ENCODE data around the gene UBE2L6.

Gene UBE2L6

DNA sequence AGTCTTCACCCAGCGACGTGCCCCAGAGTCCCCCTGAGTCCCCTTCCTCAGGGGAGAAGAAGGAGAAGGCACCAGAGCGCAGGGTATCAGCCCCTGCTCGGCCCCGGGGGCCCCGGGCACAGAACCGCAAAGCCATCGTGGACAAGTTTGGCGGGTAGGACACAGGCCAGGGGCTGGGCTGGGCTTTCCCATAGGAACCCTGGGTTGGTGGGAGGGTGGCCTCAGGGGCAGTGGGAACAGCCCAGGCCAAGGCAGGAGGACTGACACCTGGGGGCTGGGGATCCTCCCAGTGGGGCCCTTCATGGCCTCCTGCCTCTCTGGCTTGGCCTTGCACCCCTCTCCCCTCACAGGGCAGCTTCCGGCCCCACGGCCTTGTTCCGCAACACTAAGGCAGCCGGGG lies 21.6 kb downstream of the UBE2L6 start:
- no peak for TF ChIP-seq CTCF (IDR thresholded peaks at IDR 0.05; ENCODE audit: low read depth, low read length)
- no peak for TF ChIP-seq POLR2A (IDR thresholded peaks at IDR 0.05; ENCODE audit: extremely low read depth, insufficient read length)
- no peak for TF ChIP-seq MYC (IDR thresholded peaks at IDR 0.05; ENCODE audit: low read depth, low read length)
- TF ChIP-seq MAX (IDR thresholded peaks at IDR 0.05; ENCODE audit: low read depth, low read length) = no peak

DNA sequence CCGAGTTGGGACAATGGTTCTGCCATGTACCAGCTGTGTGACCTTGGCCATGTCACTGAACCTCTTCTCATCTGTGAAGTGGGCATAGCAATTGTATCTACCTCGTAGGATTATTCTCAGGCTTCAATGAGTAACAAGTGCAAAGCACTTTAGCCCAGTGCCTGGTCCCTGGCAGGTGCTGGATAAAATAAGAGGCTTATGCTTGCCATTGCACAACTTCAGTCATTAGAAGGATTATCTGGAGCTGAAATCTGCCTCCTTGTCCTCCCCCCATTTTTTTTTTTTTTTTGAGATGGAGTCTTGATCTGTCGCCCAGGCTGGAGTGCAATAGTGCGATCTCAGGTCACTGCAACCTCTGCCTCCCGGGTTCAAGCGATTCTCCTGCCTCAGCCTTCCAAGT lies 22.9 kb downstream of the UBE2L6 start:
- H3K4me3 ChIP-seq (ENCODE audit: low read depth, low read length) = no peak overlapping the region
- DNase-seq (ENCODE audit: low read depth) = no peak
- TF ChIP-seq POLR2A (IDR thresholded peaks at IDR 0.05; ENCODE audit: extremely low read depth, insufficient read length) = no peak
- no peak for TF ChIP-seq MAX (IDR thresholded peaks at IDR 0.05; ENCODE audit: low read depth, low read length)
- no peak for TF ChIP-seq CTCF (IDR thresholded peaks at IDR 0.05; ENCODE audit: low read depth, low read length)

More for the DNA sequence above, 21.6 kb downstream of the UBE2L6 start:
- no peak for DNase-seq (ENCODE audit: low read depth)
- no peak overlapping the region for H3K4me3 ChIP-seq (ENCODE audit: low read depth, low read length)

DNA sequence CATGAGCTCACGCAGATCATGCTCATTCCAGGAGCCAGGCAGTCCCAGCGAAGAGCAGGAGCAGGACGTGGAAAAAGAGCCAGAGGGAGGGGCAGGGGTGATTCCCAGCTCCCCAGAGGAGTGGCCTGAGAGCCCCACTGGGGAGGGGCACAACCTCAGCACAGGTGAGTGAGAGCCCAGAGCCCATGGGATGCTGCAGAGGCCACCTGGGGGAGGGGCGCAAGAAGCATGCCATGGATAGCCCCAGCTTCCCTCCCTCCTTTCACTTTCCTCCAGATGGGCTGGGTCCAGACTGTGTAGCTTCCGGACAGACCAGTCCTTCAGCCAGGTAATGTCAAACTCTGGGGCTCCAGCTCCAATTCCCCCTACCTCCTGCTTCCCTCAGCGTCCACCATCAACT lies 23.9 kb downstream of the UBE2L6 start:
- TF ChIP-seq CTCF (IDR thresholded peaks at IDR 0.05; ENCODE audit: low read depth, low read length) = no peak
- no peak overlapping the region for H3K4me3 ChIP-seq (ENCODE audit: low read depth, low read length)
- no peak for DNase-seq (ENCODE audit: low read depth)

GRCh38 chr11:57542582-57542981 lies 24.9 kb downstream of the UBE2L6 start:
- no peak for TF ChIP-seq MYC (IDR thresholded peaks at IDR 0.05; ENCODE audit: low read depth, low read length)
- TF ChIP-seq POLR2A (IDR thresholded peaks at IDR 0.05; ENCODE audit: extremely low read depth, insufficient read length) = no peak
- no peak for TF ChIP-seq CTCF (IDR thresholded peaks at IDR 0.05; ENCODE audit: low read depth, low read length)
- no peak for TF ChIP-seq MAX (IDR thresholded peaks at IDR 0.05; ENCODE audit: low read depth, low read length)
- H3K4me3 ChIP-seq (ENCODE audit: low read depth, low read length) = no peak overlapping the region
- no peak for DNase-seq (ENCODE audit: low read depth)

GRCh38 chr11:57541169-57541568 lies 26.3 kb downstream of the UBE2L6 start:
- no peak for TF ChIP-seq MYC (IDR thresholded peaks at IDR 0.05; ENCODE audit: low read depth, low read length)
- no peak for TF ChIP-seq POLR2A (IDR thresholded peaks at IDR 0.05; ENCODE audit: extremely low read depth, insufficient read length)
- TF ChIP-seq CTCF (IDR thresholded peaks at IDR 0.05; ENCODE audit: low read depth, low read length) = no peak
- no peak for TF ChIP-seq MAX (IDR thresholded peaks at IDR 0.05; ENCODE audit: low read depth, low read length)
- DNase-seq (ENCODE audit: low read depth) = no peak
- H3K4me3 ChIP-seq (ENCODE audit: low read depth, low read length) = no peak overlapping the region

GRCh38 chr11:57539342-57539741 lies 28.1 kb downstream of the UBE2L6 start:
- no peak for DNase-seq (ENCODE audit: low read depth)
- H3K4me3 ChIP-seq (ENCODE audit: low read depth, low read length) = no peak overlapping the region
- no peak for TF ChIP-seq MAX (IDR thresholded peaks at IDR 0.05; ENCODE audit: low read depth, low read length)
- no peak for TF ChIP-seq POLR2A (IDR thresholded peaks at IDR 0.05; ENCODE audit: extremely low read depth, insufficient read length)
- no peak for TF ChIP-seq CTCF (IDR thresholded peaks at IDR 0.05; ENCODE audit: low read depth, low read length)
- no peak for TF ChIP-seq MYC (IDR thresholded peaks at IDR 0.05; ENCODE audit: low read depth, low read length)
